Measurements from ENCODE around the gene PRSS22. TPM values are rescaled to one million over a fixed set of nuclear protein-coding genes. Genes with fewer than 3 reads are reported as not detected.

PRSS22 gene
- total and polyA plus RNA-seq, 2 donors from 2014 or later, result 11.0 to 30.8 TPM

- intact Hi-C loops (cut with DNase I), result no loop called here
- Histone ChIP-seq H3K27ac (ENCODE audit: low read depth in 2 of 2, low read length in 2 of 2) (no peak overlapping the region), H3K9ac (ENCODE audit: low read length in 3 of 3) (no peak overlapping the region), H3K36me3 (ENCODE audit: control insufficient read depth in 2 of 3, insufficient read depth in 3 of 3, low read length in 3 of 3) (no peaks in the 10 kb centered on the region), H3K9me3 (ENCODE audit: control insufficient read depth in 2 of 3, insufficient read depth in 1 of 3, low read length in 3 of 3) (no peaks in the 10 kb centered on the region), H3K4me3 (ENCODE audit: low read length in 3 of 3) (no peak overlapping the region), H3K4me1 (ENCODE audit: control insufficient read depth in 2 of 3, insufficient read depth in 2 of 3, low read depth in 1 of 3, low read length in 3 of 3) (peaks cover 0 to 4% (median 0%) of the 10 kb centered on the region in 3 donors), H3K27me3 (ENCODE audit: control insufficient read depth, insufficient read depth, low read length) (no peaks in the 10 kb centered on the region)
- no peak for FAIRE-seq
- no peak for TF ChIP-seq CTCF (IDR thresholded peaks at IDR 0.05; ENCODE audit: borderline replicate concordance, extremely low read depth, insufficient read depth)
- peak in 1 of 5 donors; percentile 66 for DNase-seq
Measured at GRCh38 chr16:2839650-2840450, 18.1 kb downstream of the PRSS22 start.

GRCh38 chr16:2838928-2839327 is 19.0 kb downstream of the PRSS22 start:
- peak; percentile 82 for TF ChIP-seq CTCF (IDR thresholded peaks at IDR 0.05; ENCODE audit: borderline replicate concordance, extremely low read depth, insufficient read depth)
- intact Hi-C loops (cut with DNase I), result no loop called here
- Histone ChIP-seq H3K4me3 (ENCODE audit: low read length in 3 of 3) (no peak overlapping the region), H3K9me3 (ENCODE audit: control insufficient read depth in 2 of 3, insufficient read depth in 1 of 3, low read length in 3 of 3) (no peaks in the 10 kb centered on the region), H3K36me3 (ENCODE audit: control insufficient read depth in 2 of 3, insufficient read depth in 3 of 3, low read length in 3 of 3) (no peaks in the 10 kb centered on the region), H3K4me1 (ENCODE audit: control insufficient read depth in 2 of 3, insufficient read depth in 2 of 3, low read depth in 1 of 3, low read length in 3 of 3) (peaks cover 0 to 4% (median 0%) of the 10 kb centered on the region in 3 donors), H3K27ac (ENCODE audit: low read depth in 2 of 2, low read length in 2 of 2) (no peak overlapping the region), H3K27me3 (ENCODE audit: control insufficient read depth, insufficient read depth, low read length) (no peaks in the 10 kb centered on the region), H3K9ac (ENCODE audit: low read length in 3 of 3) (no peak overlapping the region)
- no peak for FAIRE-seq
- peak; percentile 69 to 87 (median 80) for DNase-seq

- Histone ChIP-seq H3K9ac (ENCODE audit: low read length in 3 of 3) (no peak overlapping the region), H3K9me3 (ENCODE audit: control insufficient read depth in 2 of 3, insufficient read depth in 1 of 3, low read length in 3 of 3) (no peaks in the 10 kb centered on the region), H3K27ac (ENCODE audit: low read depth in 2 of 2, low read length in 2 of 2) (no peak overlapping the region), H3K4me1 (ENCODE audit: control insufficient read depth in 2 of 3, insufficient read depth in 2 of 3, low read depth in 1 of 3, low read length in 3 of 3) (no peaks in the 10 kb centered on the region), H3K27me3 (ENCODE audit: control insufficient read depth, insufficient read depth, low read length) (no peaks in the 10 kb centered on the region), H3K36me3 (ENCODE audit: control insufficient read depth in 2 of 3, insufficient read depth in 3 of 3, low read length in 3 of 3) (no peaks in the 10 kb centered on the region), H3K4me3 (ENCODE audit: low read length in 3 of 3) (no peak overlapping the region)
- DNase-seq (no peak), FAIRE-seq (no peak)
- intact Hi-C loops (cut with DNase I), result no loop called here
- no peak for TF ChIP-seq CTCF (IDR thresholded peaks at IDR 0.05; ENCODE audit: borderline replicate concordance, extremely low read depth, insufficient read depth)
Measured at GRCh38 chr16:2836646-2837508, 21.1 kb downstream of the PRSS22 start.

Measured in kidney (tissue), 14 donors.